NCI-H1048 (cell line): ENCODE measurements around the gene MEGF9.

Source experiments
- DNase-seq: peaks from one replicate; lab custom pipeline; 2025; lab: John Stamatoyannopoulos, UW

The MEGF9 gene

DNA sequence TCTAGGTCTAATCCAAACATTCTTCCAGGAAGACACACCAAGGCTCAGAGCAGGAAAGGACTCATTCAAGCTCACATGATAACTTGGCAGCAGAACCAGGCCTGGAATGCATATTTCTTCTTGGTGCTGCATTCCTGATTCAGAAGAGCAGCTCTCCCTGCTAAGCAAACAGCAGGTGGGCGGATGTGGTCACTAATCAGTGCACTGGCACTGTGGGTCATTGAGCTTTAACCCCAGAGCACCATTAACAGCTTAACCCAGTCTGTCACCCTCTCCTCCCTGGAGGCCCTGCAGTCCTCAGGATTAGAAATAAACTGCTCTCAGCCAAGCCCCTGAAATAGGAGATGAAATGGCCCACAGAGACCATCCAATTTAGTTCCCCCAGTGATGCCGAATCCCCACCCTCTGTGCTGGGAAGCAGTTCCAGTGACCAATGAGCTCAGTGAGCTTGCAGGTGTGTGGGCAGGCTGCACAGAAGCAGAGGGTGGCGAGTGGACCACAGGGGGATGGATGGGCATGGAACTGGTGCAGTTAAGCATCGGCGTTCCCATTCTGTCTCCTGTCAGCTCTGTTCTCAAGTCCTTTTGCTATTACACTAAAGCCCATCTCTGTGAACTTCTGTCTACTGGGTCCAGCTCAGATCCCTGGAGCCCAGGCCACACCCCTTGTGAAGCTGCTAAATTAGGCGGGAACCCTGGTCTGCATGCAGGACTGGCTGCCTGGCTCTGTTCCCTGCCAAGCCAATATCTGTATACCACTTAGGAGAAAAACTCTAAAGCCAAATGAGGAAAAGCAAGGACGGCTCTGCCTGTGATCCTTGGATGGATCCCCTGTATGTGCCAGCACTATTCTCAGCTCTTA, 16.6 kb upstream of the MEGF9 start:
- DNase-seq: no peak

DNA sequence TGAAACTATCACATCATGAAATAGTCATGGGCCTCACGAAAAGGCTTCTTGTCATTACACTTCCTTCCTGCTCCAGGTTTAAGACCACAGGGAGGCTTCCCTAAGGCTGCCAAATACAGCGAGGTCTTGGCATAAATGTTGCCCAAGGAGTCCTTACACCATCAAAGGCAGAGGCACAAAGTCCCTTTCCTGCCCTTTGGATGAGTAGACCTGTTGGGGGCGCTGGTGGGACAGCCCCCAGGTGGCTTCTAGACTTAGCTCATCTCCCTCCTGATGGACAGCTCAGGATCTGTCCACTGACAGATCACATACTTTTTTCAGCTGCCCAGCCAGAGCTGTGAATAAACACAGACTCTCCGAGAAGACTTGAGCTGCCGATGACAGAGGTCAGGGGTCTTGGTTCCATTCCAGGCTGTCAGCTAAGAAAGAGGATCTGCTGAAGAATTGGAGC, 15.5 kb upstream of the MEGF9 start:
- DNase-seq: no peak

DNA sequence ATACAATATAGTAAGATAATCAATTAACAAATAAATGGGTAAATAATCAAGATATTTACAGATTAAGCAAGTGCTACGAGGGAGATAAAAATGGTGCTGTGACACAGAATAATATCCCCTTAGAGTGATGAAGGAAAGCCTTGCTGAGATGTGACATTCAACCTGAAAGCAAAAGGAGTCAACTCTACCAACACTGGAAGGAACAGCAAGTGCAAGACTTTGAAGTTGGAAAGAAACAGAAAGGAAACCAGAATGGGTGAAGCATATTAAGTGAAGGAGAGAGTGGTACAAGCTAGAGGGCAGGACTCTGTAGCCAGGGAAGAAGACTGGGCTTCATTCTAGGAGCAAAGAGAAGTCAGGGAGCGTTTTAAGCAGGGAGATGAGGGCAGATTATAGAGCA, 12.2 kb upstream of the MEGF9 start:
- DNase-seq: no peak

DNA sequence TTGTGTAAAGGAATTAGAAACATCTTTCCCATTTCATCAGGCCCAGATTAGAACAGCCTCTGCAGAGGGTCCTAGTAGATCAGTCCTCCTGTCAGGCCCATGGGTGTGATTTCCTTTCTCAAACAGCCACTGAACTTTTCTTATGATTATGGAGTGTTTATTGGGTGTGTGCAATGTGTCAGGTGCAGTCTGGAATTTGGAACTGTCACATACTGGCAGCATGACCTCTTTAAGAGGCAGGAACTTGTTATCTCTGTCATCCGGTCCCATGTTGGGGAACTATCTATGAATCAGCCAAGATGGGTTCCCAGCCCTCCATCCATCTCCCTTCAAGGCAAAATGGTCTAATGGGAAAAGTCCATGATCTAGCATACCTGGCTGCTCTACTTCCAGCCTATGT, 11.6 kb upstream of the MEGF9 start:
- DNase-seq: no peak

DNA sequence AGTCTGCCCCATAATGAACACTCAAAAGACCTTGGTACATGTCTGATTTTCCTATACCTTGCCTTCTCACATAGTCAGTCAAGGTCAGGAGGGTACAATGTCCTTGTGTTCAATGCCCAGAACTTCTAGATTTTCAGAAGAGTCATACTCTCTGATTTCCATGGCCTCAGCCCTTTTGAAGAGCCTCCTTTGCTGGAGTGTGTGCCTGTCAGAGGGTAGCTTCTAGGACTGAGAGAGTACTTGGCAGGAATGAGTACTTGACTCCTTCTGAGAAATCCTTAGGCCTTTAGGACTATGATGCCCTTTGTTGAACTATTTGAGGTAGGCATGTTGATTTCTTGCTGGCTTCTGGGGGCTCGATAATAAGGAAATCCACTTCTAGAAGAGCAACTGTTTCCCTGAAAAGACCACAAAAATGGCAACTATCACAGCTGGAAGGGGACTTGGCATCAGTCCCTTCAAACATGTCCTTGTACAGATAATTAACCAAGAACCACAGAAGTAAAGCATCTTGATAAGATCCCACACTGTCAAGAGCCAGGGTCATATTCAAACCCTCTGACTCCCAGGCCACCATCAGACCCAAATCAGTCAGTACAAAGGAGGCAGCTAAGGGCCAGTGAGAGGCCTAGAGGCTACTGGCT, 10.6 kb upstream of the MEGF9 start:
- DNase-seq: no peak

DNA sequence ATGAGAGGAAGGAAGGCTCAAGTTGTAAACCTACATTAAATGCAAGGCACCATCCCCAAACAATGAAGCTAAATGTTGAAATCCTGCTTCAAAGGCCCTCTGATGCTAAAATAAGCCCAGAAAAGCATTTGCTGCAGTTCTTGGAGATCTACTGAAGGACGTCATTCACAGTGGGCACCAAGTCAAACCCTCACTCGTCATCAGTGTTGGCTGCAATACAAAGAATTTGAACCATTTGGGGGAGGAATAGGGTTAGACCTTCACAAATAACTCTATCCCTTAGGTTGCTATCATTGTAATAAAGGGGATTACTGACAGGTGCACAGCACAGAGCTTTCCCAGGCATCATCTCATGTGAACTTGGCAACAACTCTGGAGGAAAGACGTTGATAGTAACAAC, 9.3 kb upstream of the MEGF9 start:
- DNase-seq: no peak

DNA sequence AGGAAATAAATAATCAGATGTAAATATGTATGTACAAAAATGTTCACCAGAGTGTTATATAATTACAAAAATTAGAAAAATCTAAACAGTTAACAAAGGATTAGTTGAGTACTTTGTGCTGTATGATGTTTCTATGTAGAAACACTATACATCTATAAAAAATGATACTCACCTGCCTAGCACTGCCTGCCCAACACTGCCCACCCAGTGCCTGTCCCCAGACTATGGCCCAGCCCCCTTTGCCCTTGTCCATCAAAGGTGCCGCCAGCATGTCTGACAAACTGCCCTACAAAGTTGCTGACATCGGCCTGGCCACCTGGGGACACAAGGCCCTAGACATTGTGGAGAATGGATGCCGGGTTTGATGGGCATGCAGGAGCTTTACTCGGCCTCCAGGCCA, 6.1 kb upstream of the MEGF9 start:
- DNase-seq: no peak

DNA sequence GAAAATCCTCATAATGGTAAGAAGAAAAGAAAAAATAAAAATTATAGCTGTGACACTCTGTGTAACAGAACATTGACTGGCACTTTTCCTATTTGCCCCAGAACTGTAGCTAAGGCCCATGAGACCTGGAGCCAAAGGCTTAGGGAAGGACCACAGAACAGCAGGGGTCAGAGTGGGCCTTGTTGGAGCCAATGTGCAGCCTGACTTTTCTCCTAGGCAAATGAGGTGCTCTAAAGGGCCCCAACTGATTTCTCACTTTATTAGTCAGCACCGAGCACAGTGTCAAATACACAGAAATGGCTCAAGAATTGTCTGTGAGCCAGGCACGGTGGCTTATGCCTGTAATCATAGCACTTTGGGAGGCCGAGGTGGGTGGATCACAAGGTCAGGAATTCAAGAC, 4.0 kb upstream of the MEGF9 start:
- DNase-seq: no peak

DNA sequence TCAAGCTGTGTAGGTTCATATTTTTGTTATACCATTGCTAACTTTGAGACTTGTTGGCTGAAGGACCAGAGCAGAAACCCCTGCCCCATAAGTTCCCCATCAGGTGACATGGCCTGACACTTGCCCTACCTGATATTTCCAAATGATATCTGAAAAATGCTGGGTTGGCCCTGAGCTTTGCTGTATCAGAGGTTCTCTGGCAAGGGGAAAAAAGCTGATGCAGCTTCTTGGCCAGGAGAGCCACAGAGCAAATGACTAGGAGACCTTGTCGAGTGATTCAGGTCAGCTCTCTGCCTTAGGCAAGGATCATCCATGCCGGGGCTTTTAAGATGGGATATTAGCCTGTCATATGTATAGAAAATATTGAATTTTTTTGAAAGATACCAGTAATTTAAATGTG, 2.9 kb upstream of the MEGF9 start:
- DNase-seq: no peak

DNA sequence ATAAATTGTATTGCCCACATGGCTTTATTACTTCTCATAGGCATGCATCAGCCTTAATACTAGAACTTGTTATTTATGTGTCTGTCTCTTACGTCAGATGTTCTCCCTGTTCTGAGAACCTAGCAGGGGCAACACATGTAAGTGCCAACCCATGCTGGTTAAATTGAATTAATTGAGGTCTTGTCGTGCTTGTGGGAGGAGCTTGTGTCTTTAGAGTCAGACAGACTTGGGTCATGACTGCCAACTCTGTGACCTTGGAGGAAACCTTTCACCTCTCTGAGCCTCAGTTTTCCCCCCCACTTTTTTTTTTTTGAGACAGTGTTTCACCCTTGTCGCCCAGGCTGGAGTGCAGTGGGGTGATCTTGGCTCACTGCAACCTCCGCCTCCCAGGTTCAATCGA, 2.2 kb upstream of the MEGF9 start:
- no peak for DNase-seq

DNA sequence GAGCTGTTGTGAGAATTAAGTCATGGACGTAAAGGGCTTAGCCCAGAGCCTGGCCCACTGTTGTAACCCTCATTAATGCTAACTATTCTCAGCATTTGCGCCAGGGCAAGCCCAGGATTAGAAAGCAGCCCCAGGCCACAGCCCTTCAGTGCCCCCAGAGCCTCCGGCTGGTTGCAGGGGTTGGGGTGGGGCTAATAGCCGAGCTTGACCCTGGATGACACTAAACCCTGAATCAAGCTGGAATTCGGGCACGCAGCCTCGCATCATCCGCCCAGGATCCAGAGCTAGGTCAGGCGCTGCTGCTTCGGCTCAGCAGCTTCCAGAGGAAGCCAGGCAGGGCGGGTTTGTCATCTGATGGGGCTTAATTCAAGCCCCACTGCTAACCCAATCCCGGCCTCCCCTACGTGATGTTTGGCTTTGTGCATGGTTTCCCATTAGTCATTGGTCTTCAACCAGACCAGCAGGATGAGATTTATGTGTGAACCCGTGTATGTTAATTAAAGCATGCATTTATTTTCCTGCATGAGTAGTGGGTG, 1.2 kb upstream of the MEGF9 start:
- no peak for DNase-seq

DNA sequence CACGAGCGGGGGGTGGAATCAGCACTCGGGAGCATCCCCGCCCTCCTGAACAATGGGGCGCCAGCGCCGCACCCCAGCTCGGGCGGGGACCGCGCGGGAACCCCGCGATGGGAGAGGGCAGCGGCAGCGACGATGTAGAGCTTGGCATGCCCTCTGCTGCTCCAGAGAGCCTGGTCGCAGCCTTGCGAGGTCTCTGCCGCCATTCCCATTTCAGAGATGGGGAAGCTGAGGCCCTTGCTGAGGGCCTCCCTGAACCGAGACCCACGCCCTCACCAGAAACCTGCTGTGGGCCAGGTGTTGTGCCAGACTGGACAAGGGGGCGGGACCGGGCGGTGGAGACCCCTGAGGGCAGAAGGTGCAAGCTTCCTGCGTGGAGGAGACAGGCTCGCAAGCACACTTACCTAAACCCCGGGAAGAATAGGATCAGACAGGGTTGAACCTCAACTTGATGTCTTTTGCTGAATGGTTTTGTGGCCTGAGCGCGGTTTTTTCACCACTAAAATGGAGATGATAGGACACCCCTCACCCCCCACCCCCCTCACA, 647 bp upstream of the MEGF9 start:
- DNase-seq: no peak

DNA sequence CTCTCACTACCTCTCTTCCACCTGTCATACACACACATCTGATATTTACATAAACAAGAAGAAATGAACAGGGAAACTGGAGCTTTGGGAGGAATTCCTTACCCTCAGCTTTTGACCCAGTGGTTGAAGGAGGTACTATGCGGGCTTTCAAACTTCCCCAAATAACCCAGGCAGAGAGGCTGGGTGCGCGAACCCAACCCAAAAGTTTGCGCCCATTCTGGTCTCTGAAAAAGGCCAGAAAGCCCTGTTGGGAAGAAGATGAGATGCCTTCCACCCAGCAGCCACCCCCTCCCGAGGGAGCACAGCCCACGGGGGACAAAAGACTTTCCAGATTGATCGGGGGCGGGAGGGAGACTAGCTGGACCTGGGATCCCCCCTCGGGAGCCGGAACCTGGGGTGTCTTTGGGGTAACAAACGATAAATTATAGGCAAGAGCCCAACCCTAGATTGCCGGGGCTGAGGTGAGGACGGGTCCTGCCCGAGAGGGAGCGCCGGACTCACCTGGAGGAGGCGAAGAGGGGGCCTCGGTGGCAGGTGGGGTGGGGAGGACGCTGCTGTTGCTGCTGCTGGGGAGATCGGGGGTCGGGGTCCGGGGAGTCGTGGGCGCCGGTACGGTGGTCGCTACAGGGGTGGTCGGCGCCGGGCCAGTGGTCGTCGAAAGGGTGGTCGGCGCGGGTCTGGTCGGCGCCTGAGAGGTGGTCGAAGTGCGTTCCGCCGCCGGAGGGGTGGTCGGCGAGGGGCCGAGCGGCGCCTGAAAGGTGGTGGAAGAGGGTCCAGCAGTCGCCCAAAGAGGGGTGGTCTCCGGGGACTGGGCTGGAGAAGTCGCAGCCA, 798 bp downstream of the MEGF9 start:
- no peak for DNase-seq

DNA sequence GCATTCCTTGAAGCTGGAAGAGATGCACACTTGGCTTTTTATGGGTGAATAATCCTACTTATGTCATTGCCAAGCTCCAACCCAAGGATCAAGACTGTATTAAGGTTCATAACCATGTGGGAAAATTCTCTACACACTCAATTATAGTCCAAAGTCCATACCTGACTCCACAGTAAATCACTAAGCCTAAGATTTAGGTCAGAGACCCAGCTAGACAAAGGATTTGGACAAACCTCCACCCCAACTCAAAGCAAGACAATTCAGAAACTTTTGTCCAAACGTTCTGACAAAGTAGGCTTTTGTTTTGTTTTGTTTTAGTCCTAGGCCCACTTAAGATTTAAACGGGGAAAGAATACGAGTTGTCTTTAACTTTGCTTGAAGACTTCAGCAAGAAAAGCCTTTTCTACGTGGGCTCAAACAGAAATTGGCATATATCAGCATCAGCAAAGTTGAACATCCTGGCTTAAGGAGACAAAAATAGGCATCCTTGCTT, 1.7 kb downstream of the MEGF9 start:
- DNase-seq: no peak

DNA sequence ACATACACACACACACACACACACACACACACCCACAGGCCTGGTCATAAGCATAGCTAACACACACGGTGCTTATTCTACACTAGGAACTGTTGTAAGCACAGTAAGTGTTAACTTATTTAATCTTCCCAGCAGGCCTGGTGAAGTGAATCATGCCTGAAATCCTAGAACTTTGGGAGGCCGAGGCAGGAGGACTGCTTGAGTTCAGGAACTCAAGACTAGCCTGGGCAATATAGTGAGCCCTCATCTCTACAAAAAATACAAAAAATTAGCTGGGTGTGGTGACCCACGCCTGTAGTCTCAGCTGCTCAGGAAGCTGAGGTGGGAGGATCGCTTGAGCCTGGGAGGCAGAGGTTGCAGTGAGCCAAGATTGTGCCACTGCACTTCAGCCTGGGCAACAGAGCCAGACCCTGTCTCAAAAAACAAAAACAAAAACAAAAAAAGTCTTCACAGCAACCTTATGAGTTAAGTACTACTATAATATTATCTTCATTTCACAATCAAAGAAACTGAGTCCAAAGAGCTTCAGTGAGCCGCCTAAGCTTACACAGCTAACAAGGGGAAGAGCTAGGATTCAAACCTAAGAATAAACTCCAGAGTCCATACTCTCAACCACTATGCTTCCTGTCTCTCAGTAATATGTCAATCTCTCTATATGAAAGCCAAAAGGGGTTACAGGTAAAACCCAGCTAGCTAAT, 2.3 kb downstream of the MEGF9 start:
- no peak for DNase-seq

DNA sequence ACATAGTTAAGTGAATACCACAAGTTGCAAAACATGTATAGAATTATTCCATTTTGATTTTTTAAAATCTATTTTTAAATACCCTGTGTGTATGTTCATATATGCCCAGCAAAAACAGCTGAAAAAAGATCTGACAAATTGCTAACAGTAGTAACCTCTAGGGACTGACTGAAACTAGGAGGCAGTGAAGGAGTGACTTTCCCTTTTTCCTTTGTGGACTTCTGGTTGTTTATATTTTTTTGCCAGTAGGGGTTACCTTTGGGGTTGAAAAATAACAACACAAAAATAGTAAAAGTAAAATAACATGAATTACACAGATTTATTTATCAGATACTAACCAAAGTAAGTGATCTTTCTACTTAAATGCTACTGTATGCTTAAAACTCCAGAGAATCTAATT, 2.9 kb downstream of the MEGF9 start:
- DNase-seq: no peak

DNA sequence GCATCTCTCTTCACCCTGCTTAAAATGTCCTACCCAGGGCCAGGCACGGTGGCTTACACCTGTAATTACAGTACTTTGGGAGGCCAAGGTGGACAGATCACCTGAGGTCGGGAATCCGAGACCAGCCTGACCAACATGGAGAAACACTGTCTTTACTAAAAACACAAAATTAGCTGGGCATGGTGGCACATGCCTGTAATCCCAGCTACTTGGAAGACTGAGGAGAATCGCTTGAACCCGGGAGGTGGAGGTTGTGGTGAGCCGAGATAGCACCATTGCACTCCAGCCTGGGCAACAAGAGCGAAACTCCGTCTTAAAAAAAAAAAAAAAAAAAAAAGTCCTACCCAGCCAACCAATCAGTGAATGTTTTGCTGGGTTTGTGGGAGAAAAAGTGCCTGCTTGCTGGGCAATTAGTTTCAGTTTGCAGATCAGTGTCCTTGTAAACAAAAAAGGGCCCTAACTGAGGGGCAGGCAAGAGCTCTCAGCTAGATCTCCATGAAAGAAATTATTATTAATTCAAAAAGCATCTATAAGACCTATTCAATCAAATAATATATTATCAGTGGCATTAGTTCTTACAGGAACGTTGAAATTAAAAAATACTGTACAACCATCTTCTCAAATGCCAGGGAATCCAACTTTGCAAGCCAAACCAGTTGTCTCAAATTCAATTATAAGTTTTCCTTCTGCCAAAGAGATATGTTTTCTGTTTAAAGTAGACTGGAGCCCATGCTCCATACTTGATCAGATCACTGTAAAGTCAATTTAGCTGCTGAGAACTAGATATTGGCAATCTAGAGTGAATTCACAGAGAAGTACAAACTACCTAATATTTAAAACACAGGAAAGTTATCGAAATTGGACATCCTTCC, 3.9 kb downstream of the MEGF9 start:
- no peak for DNase-seq

DNA sequence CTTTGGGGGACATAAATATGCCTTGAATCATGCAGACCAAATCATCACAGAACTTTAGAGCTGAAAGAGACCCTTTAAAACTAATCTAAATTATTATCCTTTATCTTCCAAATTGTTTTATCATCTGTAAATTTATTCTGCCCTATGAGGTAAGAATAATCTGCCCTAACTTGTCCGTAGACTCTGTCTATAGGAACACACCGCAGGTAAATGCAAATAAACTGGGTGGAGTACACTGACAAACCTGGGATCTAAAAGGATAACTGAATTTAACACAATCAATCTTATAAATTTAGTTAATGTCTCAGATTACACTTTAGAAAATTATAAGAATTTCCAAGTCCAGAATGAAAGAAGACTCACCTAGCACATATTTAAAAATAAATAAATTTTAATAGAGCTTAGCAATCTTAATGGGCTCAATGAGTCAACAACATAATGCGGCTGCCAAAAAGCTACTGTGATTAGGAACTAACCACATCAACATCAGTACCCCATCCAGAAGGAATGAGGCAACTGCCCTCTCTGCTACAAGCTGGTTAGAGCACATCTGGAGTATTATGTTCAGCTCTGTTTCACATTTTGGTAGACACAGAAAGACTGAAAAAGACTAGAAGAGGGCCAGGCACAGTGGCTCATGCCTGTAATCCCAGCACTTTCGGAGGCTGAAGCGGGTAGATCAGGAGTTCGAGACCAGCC, 5.6 kb downstream of the MEGF9 start:
- DNase-seq: no peak

DNA sequence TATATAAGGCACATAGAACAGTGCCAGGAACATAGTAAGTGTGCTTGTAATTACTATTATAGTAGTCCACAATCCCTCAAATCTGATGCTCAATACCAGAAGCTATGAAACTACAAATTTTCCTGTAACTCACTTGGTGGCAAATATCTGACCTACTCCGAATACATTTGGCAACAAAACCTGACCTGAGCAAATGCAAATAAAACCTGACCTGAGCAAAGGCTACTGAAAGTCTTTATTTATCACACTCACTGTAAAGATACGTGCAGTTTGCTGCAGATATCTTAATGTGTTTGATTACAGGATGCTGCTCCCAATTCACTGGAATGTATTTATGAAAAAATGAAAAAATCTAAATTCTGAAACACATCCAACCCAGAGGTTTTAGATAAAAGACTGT, 7.1 kb downstream of the MEGF9 start:
- DNase-seq: no peak

DNA sequence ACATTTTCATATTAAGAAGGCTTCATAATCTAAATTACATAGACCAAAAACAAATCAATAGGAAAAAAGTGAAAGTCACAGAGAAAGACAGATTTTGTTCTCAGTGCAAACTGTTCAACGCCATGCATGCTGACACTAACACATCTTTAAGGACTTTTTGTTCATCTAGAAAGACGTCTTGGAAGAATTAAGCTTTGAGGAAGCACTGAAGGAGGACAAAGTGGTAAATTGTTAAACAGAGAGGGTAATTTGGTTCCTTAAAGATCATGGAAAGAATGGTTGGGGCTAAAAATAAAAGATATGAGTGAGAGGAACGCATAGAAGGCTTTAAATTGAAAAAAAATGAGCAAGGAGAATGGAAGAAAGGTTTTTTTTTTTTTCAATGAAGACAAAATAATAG, 9.1 kb downstream of the MEGF9 start:
- DNase-seq: no peak
